PFSK-1 (cell line): ENCODE data around the gene KIAA0753.

ENCODE experiments used
- FOXP2 ChIP-seq: optimal IDR thresholded peaks from 2 replicates; pipeline ENCODE3; 2011; ENCODE audit warnings: borderline replicate concordance, control low read depth, inconsistent platforms; ENCODE audit not compliant: insufficient read depth; ENCODE audit errors: extremely low read length, extremely low read depth
- POLR2AphosphoS5 ChIP-seq: IDR thresholded peaks from 2 replicates; pipeline ENCODE4 v1.6.1; 2012; ENCODE audit warnings: low read depth, mild to moderate bottlenecking, control low read depth, low read length, moderate library complexity
- SIN3A ChIP-seq: IDR thresholded peaks from 2 replicates; pipeline ENCODE4 v1.6.1; 2012; ENCODE audit warnings: mild to moderate bottlenecking, low read length, moderate library complexity, borderline replicate concordance; ENCODE audit not compliant: insufficient read depth
- TAF1 ChIP-seq: IDR thresholded peaks from 2 replicates; pipeline ENCODE4 v1.6.1; 2012; ENCODE audit warnings: low read length, control low read depth, borderline replicate concordance; ENCODE audit not compliant: insufficient read depth
- TF ChIP-seq, protein P1 (sequence below), 2 experiments: IDR thresholded peaks; 2 replicates each; pipeline versions ENCODE4 v1.6.1 to v1.8.0; 2011 to 2012; ENCODE audit warnings: low read depth in 2 of 2, low read length in 2 of 2, control low read depth in 1 of 2, inconsistent platforms in 1 of 2, mild to moderate bottlenecking in 1 of 2, moderate library complexity in 1 of 2; ENCODE audit not compliant: insufficient read depth in 1 of 2

KIAA0753 gene

DNA sequence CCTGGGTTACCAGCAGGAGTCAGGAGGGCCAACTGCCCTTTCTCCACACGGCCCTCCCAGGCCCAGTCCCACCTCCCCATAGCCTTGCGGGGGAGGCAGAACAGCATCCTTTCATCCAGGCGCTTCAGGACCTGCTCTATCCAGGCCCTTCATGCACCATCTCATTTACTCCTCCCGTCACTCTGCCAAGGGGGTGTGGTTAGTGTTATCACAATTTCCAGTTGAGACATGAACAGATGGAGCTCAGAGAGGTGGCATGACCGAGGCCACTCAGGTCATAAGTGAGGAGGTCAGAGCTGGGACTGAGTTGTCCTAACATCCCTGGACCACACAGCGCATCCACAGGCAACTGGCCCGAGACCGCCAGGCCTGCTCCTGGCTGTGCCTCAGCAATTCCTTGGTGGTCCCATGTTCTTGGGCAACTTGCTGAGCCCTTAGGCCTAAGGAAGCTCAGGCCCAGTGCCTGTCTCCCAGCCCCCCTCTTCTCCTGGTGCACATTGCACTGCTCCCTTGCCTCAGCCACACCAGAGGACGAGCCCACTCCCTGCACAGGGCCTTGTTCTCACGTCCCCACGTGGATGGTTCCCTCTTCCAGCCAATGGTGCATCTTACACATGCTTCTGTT, 34.8 kb upstream of the KIAA0753 start:
- TF ChIP-seq, protein P1, sequence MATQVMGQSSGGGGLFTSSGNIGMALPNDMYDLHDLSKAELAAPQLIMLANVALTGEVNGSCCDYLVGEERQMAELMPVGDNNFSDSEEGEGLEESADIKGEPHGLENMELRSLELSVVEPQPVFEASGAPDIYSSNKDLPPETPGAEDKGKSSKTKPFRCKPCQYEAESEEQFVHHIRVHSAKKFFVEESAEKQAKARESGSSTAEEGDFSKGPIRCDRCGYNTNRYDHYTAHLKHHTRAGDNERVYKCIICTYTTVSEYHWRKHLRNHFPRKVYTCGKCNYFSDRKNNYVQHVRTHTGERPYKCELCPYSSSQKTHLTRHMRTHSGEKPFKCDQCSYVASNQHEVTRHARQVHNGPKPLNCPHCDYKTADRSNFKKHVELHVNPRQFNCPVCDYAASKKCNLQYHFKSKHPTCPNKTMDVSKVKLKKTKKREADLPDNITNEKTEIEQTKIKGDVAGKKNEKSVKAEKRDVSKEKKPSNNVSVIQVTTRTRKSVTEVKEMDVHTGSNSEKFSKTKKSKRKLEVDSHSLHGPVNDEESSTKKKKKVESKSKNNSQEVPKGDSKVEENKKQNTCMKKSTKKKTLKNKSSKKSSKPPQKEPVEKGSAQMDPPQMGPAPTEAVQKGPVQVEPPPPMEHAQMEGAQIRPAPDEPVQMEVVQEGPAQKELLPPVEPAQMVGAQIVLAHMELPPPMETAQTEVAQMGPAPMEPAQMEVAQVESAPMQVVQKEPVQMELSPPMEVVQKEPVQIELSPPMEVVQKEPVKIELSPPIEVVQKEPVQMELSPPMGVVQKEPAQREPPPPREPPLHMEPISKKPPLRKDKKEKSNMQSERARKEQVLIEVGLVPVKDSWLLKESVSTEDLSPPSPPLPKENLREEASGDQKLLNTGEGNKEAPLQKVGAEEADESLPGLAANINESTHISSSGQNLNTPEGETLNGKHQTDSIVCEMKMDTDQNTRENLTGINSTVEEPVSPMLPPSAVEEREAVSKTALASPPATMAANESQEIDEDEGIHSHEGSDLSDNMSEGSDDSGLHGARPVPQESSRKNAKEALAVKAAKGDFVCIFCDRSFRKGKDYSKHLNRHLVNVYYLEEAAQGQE (IDR thresholded peaks at IDR 0.05; ENCODE audit: insufficient read depth in 1 of 2, low read depth in 2 of 2, low read length in 2 of 2): no peak
- TF ChIP-seq SIN3A: no peak
- TF ChIP-seq FOXP2: no peak
- no peak for TF ChIP-seq TAF1
- TF ChIP-seq POLR2AphosphoS5: no peak

DNA sequence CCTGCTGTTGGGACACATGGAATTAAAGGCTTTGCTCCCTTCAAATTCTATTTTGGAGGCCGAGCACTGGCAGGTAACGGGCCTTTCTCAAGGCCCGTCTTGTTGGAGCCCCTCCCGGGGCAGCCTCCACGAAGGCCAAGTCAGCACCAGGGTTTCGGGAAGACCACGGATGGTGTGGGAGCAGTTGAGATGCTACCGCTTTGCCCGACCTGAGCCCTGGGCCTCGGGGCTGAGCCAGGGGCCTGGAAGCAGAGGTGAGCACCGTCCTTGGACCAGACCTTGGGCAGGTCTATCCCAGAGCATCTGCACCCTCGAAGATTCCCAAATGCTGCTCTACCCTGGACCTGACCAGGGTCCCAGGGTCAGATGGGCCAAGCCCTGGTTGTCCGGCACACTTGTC, 34.1 kb upstream of the KIAA0753 start:
- TF ChIP-seq SIN3A (no peak), FOXP2 (no peak), POLR2AphosphoS5 (no peak), TAF1 (no peak)
- TF ChIP-seq, protein P1 (IDR thresholded peaks at IDR 0.05; ENCODE audit: insufficient read depth in 1 of 2, low read depth in 2 of 2, low read length in 2 of 2): no peak

DNA sequence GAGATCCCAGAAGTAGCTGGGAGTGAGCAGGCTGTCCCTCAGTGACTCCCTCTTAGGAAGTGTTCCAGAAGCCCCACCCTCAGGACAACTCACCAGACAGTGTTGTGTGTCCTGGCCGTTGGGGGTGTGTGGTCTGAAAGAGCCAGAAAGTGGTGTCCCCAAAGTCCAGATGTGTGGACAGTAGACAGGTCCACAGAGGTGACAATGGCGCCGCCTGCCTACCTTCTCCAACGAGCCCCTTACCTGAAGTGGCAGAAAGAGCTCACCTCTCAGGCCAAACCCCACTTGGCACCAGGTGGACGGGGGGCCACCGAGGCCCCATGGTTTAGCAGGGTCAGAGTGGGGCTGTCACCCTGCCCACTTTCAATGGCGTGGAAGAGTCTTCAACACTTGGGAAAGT, 30.9 kb upstream of the KIAA0753 start:
- TF ChIP-seq TAF1 (no peak), SIN3A (no peak), POLR2AphosphoS5 (no peak), FOXP2 (no peak)
- TF ChIP-seq, protein P1 (IDR thresholded peaks at IDR 0.05; ENCODE audit: insufficient read depth in 1 of 2, low read depth in 2 of 2, low read length in 2 of 2): no peak

DNA sequence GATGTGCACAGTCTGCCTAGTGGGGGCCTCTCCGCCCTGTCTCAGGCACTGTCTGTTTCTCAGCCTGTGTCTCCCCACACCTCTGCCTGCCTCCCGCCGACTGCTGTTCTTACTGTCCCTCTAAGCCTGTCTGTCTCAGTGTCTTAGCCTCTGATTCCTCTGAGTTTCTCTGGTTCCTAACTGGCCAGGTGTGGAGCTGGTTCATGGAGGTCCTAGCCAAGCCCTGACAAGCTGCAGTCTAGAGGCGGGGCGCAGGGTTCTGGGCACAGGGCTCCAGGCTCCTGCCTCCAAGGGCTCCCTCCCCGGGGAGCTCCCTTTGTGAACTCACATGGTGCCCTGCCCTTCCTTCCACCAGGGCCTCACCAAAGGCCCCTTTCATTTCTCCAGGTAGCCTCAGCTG, 30.5 kb upstream of the KIAA0753 start:
- TF ChIP-seq, protein P1 (IDR thresholded peaks at IDR 0.05; ENCODE audit: insufficient read depth in 1 of 2, low read depth in 2 of 2, low read length in 2 of 2): no peak
- TF ChIP-seq POLR2AphosphoS5 (no peak), TAF1 (no peak), SIN3A (no peak), FOXP2 (no peak)

DNA sequence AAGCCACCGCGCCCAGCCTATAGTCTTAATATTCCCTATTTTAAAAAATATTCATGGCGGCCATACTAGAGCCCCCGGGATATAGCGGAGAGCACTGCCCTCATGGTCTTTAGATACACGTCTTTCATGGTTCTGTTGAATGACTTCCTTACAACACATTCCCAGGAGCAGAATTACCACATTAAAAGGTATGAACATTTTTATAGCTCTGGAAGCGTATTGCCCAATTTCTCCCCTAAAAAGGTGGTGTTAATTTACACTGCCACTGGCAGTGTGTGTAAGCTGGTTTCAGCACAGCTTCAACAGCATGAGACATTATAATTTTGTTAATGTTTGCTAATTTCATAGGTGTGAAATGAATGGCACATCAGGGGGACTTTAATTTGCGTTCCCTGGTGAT, 30.1 kb upstream of the KIAA0753 start:
- TF ChIP-seq POLR2AphosphoS5: no peak
- no peak for TF ChIP-seq SIN3A
- TF ChIP-seq, protein P1 (IDR thresholded peaks at IDR 0.05; ENCODE audit: insufficient read depth in 1 of 2, low read depth in 2 of 2, low read length in 2 of 2): no peak
- TF ChIP-seq TAF1: no peak
- no peak for TF ChIP-seq FOXP2
